Activated T-cell treated with anti-CD3 and anti-CD28 coated beads, Interleukin-2, amount 50 U/mL, for 72 hours (primary cell): ENCODE data around the gene MPRIP. TPM values are rescaled to one million over a fixed set of nuclear protein-coding genes. Genes with fewer than 3 reads are reported as not detected.

ENCODE experiments used
- ATAC-seq, 2 donors: fragments of 150-1000 bp; cut with Tn5 transposase; replicated peaks in 1 of 2; 2 replicates each; pipeline ENCODE4 v1.10.0; 2021; ENCODE audit warnings: moderate library complexity in 2 of 2, mild to moderate bottlenecking in 1 of 2
- DNase-seq, 2 donors: peaks; one replicate each; pipeline ENCODE4 v3.0.0; 2021 to 2022; ENCODE audit warnings: mixed read lengths in 1 of 2
- H3K27ac Mint-ChIP-seq: one replicate; pipeline ENCODE4 v1.8.0; 2022; ENCODE audit warnings: mild to moderate bottlenecking, moderate library complexity, mixed read lengths
- H3K27me3 Mint-ChIP-seq: one replicate; pipeline ENCODE4 v1.8.0; 2022; ENCODE audit warnings: low read depth, mixed read lengths
- H3K36me3 Mint-ChIP-seq, 2 donors: one replicate each; pipeline ENCODE4 v1.8.0; 2022; ENCODE audit warnings: mixed read lengths in 2 of 2, mild to moderate bottlenecking in 1 of 2; ENCODE audit not compliant: insufficient read depth in 2 of 2
- H3K4me1 Mint-ChIP-seq: one replicate; pipeline ENCODE4 v1.8.0; 2022; ENCODE audit warnings: low read depth, mixed read lengths
- H3K4me3 Mint-ChIP-seq, 2 donors: one replicate each; pipeline ENCODE4 v1.8.0; 2022; ENCODE audit warnings: mild to moderate bottlenecking in 2 of 2, mixed read lengths in 2 of 2, moderate library complexity in 2 of 2
- H3K9me3 Mint-ChIP-seq, 2 donors: one replicate each; pipeline ENCODE4 v1.8.0; 2022; ENCODE audit warnings: mixed read lengths in 2 of 2
- total RNA-seq, 2 donors: library from RNA; stranded (reverse); gene quantifications; one replicate each; pipeline ENCODE4 v1.2.3, GENCODE V29; 2022

MPRIP gene
- total RNA-seq, 2 donors from 2014 or later, result 110 to 128 TPM

DNA sequence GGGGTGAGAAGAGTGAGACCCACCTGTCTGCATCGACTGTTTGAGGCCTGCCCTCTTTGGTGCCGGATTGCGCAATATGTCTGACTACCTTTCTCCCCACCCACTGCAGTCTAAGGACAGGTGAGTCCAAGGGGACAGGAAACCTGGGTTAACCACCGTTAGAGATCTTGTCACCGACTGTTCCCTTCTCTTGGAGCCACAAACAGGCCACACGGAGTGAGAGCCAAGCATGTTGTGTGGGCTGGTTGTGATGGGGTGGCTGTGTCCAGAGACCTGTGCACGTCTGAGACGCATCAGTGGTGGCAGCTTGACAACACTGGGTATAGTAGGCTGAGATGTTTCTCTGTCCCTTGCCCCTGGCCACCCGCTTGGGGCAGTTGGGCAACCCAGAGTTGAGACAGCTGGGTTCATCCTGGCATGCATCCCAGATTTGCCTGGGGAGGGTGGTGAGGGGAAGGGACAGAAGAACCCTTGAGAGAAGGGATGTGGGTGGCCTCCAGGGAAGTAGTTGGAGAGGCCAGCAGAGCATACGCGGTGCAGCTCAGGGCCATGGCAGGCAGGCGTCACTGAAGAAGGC, 21.4 kb downstream of the MPRIP start:
- Mint-ChIP-seq H3K4me3 (no peak overlapping the region), H3K4me1 (peaks cover 30% of the 10 kb centered on the region), H3K9me3 (no peaks in the 10 kb centered on the region), H3K27ac (no peak overlapping the region), H3K27me3 (no peaks in the 10 kb centered on the region), H3K36me3 (no peaks in the 10 kb centered on the region)
- DNase-seq, result no peak
- ATAC-seq, result peak in 1 of 2 donors; percentile 28

DNA sequence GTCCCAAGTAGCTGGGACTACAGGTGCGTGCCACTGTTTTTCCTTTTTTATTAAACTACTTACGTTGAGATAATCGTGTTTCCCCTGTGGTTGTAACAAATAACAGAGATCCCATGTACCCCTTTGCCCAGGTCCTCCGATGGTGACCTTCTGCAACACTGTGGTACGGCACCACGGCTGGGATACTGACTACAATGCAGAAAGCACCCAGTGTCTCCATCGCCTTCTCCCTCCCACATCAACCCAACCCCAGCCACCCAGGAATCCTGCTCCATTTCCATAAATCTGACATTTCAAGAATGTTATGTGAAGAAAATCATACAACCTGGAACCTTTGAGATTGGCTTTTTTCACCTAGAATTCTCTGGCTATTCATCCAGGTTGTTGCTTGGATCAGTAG, 22.1 kb downstream of the MPRIP start:
- no peak overlapping the region for H3K27ac Mint-ChIP-seq
- peaks cover 30% of the 10 kb centered on the region for H3K4me1 Mint-ChIP-seq
- no peak overlapping the region for H3K4me3 Mint-ChIP-seq
- ATAC-seq (no peak), DNase-seq (no peak)
- H3K36me3 Mint-ChIP-seq, result no peaks in the 10 kb centered on the region
- no peaks in the 10 kb centered on the region for H3K9me3 Mint-ChIP-seq
- no peaks in the 10 kb centered on the region for H3K27me3 Mint-ChIP-seq

- no peak for DNase-seq
- H3K4me1 Mint-ChIP-seq, result peaks cover 42% of the 10 kb centered on the region
- no peak overlapping the region for H3K27ac Mint-ChIP-seq
- H3K27me3 Mint-ChIP-seq, result no peaks in the 10 kb centered on the region
- ATAC-seq, result no peak
- peaks cover 6 to 12% of the 10 kb centered on the region in 2 donors for H3K36me3 Mint-ChIP-seq
- no peak overlapping the region for H3K4me3 Mint-ChIP-seq
- peaks cover 3 to 4% of the 10 kb centered on the region in 2 donors for H3K9me3 Mint-ChIP-seq
Observed at GRCh38 chr17:17066021-17066420, 23.8 kb downstream of the MPRIP start.

- Mint-ChIP-seq H3K4me1 (peaks cover 51% of the 10 kb centered on the region), H3K27me3 (no peaks in the 10 kb centered on the region), H3K9me3 (peaks cover 3 to 4% of the 10 kb centered on the region in 2 donors), H3K27ac (peak overlapping the region; percentile 27), H3K4me3 (no peak overlapping the region), H3K36me3 (peaks cover 6 to 12% of the 10 kb centered on the region in 2 donors)
- ATAC-seq, result no peak
- no peak for DNase-seq
Observed at GRCh38 chr17:17067257-17067656, 25.0 kb downstream of the MPRIP start.

- Mint-ChIP-seq H3K27me3 (no peaks in the 10 kb centered on the region), H3K27ac (no peak overlapping the region), H3K9me3 (peaks cover 3 to 4% of the 10 kb centered on the region in 2 donors), H3K4me1 (peaks cover 51% of the 10 kb centered on the region), H3K4me3 (no peak overlapping the region), H3K36me3 (peaks cover 6 to 15% of the 10 kb centered on the region in 2 donors)
- DNase-seq, result no peak
- ATAC-seq, result no peak
Observed at GRCh38 chr17:17069849-17070248, 27.6 kb downstream of the MPRIP start.

DNA sequence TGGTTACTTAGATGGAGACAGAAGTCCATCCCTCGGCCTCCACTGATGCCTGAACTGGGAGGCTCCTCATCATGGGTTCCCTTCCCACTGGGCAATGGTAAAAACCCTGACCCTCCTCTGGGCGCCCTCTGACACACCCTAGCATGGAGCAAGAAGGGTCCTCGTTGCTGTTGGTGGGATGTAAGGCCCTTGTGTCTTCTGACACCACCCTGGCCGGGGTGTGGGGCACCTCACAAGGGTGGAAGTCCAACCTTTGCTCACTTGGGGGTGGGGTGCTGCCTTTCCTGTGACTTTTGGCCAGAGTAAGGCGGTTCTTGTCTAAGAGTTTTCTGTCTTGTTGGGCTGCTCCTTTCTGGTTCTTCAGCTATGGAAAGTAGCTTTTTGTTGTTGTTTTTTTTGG, 28.7 kb downstream of the MPRIP start:
- H3K4me1 Mint-ChIP-seq, result peaks cover 57% of the 10 kb centered on the region
- H3K27ac Mint-ChIP-seq, result no peak overlapping the region
- no peak for DNase-seq
- ATAC-seq, result no peak
- peaks cover 3 to 4% of the 10 kb centered on the region in 2 donors for H3K9me3 Mint-ChIP-seq
- H3K4me3 Mint-ChIP-seq, result no peak overlapping the region
- H3K36me3 Mint-ChIP-seq, result peaks cover 6 to 15% of the 10 kb centered on the region in 2 donors
- H3K27me3 Mint-ChIP-seq, result no peaks in the 10 kb centered on the region

GRCh38 chr17:17071531-17072360, 29.5 kb downstream of the MPRIP start:
- Mint-ChIP-seq H3K4me3 (no peak overlapping the region), H3K9me3 (peaks cover 3 to 4% of the 10 kb centered on the region in 2 donors), H3K27ac (no peak overlapping the region), H3K27me3 (no peaks in the 10 kb centered on the region), H3K36me3 (peaks cover 6 to 18% of the 10 kb centered on the region in 2 donors), H3K4me1 (peaks cover 60% of the 10 kb centered on the region)
- no peak for ATAC-seq
- DNase-seq, result no peak

DNA sequence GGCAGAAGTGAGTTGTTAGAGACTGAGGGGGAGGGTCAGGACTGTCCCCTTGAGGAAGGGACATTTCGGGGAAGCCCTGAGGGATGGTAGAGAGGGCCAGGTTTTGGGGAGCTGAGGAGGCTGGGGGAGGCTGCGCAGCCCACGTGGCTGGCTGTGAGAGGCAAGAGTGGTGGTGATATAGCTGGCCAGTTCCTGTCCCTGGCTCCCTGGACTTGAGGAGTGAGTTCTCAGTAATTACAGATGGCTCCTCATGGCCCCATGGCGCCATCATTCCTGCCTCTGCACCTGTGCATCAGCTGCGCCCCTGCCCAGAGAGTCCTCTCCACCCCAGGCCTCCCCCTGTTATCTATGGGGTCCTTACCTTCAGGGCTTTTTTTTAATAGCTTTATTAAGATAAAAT, 30.3 kb downstream of the MPRIP start:
- DNase-seq, result no peak
- peaks cover 8 to 18% of the 10 kb centered on the region in 2 donors for H3K36me3 Mint-ChIP-seq
- ATAC-seq, result no peak
- no peaks in the 10 kb centered on the region for H3K27me3 Mint-ChIP-seq
- H3K4me1 Mint-ChIP-seq, result peaks cover 54% of the 10 kb centered on the region
- no peak overlapping the region for H3K27ac Mint-ChIP-seq
- peaks cover 3 to 4% of the 10 kb centered on the region in 2 donors for H3K9me3 Mint-ChIP-seq
- H3K4me3 Mint-ChIP-seq, result no peak overlapping the region

- H3K9me3 Mint-ChIP-seq, result peaks cover 3 to 4% of the 10 kb centered on the region in 2 donors
- ATAC-seq, result no peak
- no peaks in the 10 kb centered on the region for H3K27me3 Mint-ChIP-seq
- H3K4me3 Mint-ChIP-seq, result no peak overlapping the region
- DNase-seq, result no peak
- no peak overlapping the region for H3K27ac Mint-ChIP-seq
- peaks cover 54% of the 10 kb centered on the region for H3K4me1 Mint-ChIP-seq
- peaks cover 8 to 18% of the 10 kb centered on the region in 2 donors for H3K36me3 Mint-ChIP-seq
Observed at GRCh38 chr17:17073030-17073564, 30.8 kb downstream of the MPRIP start.

DNA sequence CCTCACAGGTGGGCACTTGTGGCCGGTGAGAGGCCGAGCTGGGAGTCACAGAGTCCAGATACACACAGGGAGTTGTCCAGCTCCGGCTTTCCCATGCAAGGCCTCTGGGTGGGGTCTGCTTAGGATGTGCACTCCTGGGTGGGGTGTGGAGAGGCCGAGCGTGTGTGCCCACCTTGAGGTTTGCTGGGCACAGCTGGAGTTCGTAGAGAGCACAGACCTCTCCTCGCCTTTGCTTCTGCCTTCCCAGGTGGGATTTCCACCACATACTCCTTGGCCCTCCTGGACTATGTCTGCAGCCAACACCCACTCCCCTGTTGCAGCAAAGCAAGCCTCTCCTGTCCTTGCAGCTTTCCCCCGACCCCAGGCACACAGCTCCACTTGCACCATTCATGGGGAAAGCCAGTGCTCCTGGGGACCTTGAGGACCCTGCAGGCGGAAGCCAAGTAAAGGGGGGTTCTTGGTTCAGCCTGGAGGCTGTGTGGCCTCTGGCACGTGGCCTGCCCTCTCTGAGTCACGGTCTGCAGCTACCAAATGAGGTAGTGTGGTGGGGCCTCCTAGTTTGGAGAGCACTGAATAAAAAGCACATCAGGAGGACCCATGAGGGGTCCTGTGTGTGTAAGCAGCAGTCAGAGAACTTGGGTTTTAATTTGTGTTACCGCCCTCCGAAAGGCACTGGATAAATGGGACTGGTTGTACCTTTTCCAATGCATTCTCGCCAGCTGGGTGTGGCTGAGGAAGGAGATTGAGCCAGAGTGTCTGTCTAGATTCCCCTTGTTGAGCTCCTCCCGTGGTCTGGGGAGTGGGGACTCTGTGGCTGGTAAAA, 31.5 kb downstream of the MPRIP start:
- Mint-ChIP-seq H3K27ac (no peak overlapping the region), H3K4me3 (no peak overlapping the region), H3K27me3 (no peaks in the 10 kb centered on the region), H3K36me3 (peaks cover 8 to 18% of the 10 kb centered on the region in 2 donors), H3K4me1 (peaks cover 54% of the 10 kb centered on the region), H3K9me3 (peaks cover 3 to 4% of the 10 kb centered on the region in 2 donors)
- ATAC-seq (no peak), DNase-seq (no peak)

GRCh38 chr17:17075125-17075781, 33.0 kb downstream of the MPRIP start:
- Mint-ChIP-seq H3K27ac (no peak overlapping the region), H3K4me1 (peaks cover 49% of the 10 kb centered on the region), H3K36me3 (peaks cover 3 to 10% of the 10 kb centered on the region in 2 donors), H3K9me3 (peaks cover under 1 to 1% of the 10 kb centered on the region in 2 donors), H3K4me3 (no peak overlapping the region), H3K27me3 (no peaks in the 10 kb centered on the region)
- DNase-seq (no peak), ATAC-seq (peak in 1 of 2 donors; percentile 73)

- H3K27me3 Mint-ChIP-seq, result no peaks in the 10 kb centered on the region
- no peak overlapping the region for H3K4me3 Mint-ChIP-seq
- H3K9me3 Mint-ChIP-seq, result no peaks in the 10 kb centered on the region
- no peak overlapping the region for H3K27ac Mint-ChIP-seq
- H3K4me1 Mint-ChIP-seq, result peaks cover 42% of the 10 kb centered on the region
- H3K36me3 Mint-ChIP-seq, result peaks cover 2 to 6% of the 10 kb centered on the region in 2 donors
- ATAC-seq, result no peak
- DNase-seq, result no peak
Observed at GRCh38 chr17:17076066-17076465, 33.8 kb downstream of the MPRIP start.
